Activated B cell treated with CpG ODN at 0.5 μM for 24 hours (primary cell): ENCODE results near the gene FSIP2. TPM values are rescaled to one million over a fixed set of nuclear protein-coding genes. Genes with fewer than 3 reads are reported as not detected.

Experiments
- ATAC-seq: fragments of 200-7000 bp; cut with Tn5 transposase; one replicate; pipeline ENCODE4 v1.10.0; 2021; ENCODE audit warnings: low read depth, mild to moderate bottlenecking, moderate library complexity
- CTCF ChIA-PET: fragments of 350-600 bp; sonication (Branson Sonifier 250); formaldehyde crosslinking; loops from one replicate; lab custom pipeline; 2021; ENCODE audit warnings: antibody characterized with exemption; lab: Charles Lee
- POLR2A ChIA-PET: fragments of 350-600 bp; sonication (Branson Sonifier 250); formaldehyde crosslinking; loops from one replicate; lab custom pipeline; 2021; ENCODE audit warnings: antibody characterized with exemption; lab: Charles Lee
- DNase-seq: peaks from one replicate; pipeline ENCODE4 v3.0.0; 2022
- H3K27ac Mint-ChIP-seq: one replicate; pipeline ENCODE4 v1.8.0; 2020; ENCODE audit warnings: mixed read lengths
- H3K27me3 Mint-ChIP-seq: one replicate; pipeline ENCODE4 v1.8.0; 2021; ENCODE audit warnings: mixed read lengths
- H3K36me3 Mint-ChIP-seq: one replicate; pipeline ENCODE4 v1.8.0; 2021; ENCODE audit warnings: low read depth, mixed read lengths
- H3K4me1 Mint-ChIP-seq: one replicate; pipeline ENCODE4 v1.8.0; 2021; ENCODE audit warnings: mixed read lengths
- H3K4me3 Mint-ChIP-seq: one replicate; pipeline ENCODE4 v1.8.0; 2020; ENCODE audit warnings: mild to moderate bottlenecking, mixed read lengths
- H3K9me3 Mint-ChIP-seq: one replicate; pipeline ENCODE4 v1.8.0; 2020; ENCODE audit warnings: mixed read lengths
- intact Hi-C: fragments of 100-400 bp; cut with micrococcal nuclease; formaldehyde crosslinking; loops from one replicate; pipeline ENCODE4 v1.15.1; 2024
- total RNA-seq: library from RNA; stranded (reverse); gene quantifications from 2 replicates; pipeline ENCODE4 v1.2.3, GENCODE V29; 2022
- TF ChIP-seq, protein P1 (sequence below): fragments of 200-600 bp; IDR thresholded peaks from one replicate; pipeline ENCODE4 v1.8.0; 2022; ENCODE audit warnings: antibody characterized with exemption, mild to moderate bottlenecking

The FSIP2 gene
- total RNA-seq, 1 donor from 2014 or later = 0.24 TPM

DNA sequence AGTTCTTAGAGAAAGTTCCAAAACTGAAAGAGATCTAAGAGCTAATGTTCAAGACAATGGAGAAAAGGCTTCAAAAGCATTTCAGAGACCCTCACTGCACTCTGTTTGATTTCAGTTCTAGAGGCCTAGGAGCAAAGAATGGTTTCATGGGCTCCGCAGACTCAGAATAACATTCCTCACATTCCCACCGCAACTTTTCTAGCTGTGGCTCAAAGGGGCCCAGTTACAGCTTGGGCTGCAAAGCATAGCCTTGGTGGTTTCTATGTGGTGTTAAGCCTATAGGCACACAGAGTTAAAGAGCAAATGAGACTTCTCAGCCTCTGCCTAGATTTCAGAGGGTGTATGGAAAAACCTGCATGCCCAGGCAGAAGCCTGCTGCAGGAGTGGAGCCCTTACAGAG, 73.0 kb downstream of the FSIP2 start:
- no peaks in the 10 kb centered on the region for H3K4me1 Mint-ChIP-seq
- DNase-seq = no peak
- H3K4me3 Mint-ChIP-seq = no peak overlapping the region
- H3K27me3 Mint-ChIP-seq = no peaks in the 10 kb centered on the region
- H3K9me3 Mint-ChIP-seq = peaks cover under 1% of the 10 kb centered on the region
- ATAC-seq = no peak
- POLR2A ChIA-PET = no interaction called here
- CTCF ChIA-PET = no interaction called here
- TF ChIP-seq, protein P1, sequence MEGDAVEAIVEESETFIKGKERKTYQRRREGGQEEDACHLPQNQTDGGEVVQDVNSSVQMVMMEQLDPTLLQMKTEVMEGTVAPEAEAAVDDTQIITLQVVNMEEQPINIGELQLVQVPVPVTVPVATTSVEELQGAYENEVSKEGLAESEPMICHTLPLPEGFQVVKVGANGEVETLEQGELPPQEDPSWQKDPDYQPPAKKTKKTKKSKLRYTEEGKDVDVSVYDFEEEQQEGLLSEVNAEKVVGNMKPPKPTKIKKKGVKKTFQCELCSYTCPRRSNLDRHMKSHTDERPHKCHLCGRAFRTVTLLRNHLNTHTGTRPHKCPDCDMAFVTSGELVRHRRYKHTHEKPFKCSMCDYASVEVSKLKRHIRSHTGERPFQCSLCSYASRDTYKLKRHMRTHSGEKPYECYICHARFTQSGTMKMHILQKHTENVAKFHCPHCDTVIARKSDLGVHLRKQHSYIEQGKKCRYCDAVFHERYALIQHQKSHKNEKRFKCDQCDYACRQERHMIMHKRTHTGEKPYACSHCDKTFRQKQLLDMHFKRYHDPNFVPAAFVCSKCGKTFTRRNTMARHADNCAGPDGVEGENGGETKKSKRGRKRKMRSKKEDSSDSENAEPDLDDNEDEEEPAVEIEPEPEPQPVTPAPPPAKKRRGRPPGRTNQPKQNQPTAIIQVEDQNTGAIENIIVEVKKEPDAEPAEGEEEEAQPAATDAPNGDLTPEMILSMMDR = no peak
- intact Hi-C loops = no loop called here
- no peak overlapping the region for H3K27ac Mint-ChIP-seq
- H3K36me3 Mint-ChIP-seq = no peaks in the 10 kb centered on the region

DNA sequence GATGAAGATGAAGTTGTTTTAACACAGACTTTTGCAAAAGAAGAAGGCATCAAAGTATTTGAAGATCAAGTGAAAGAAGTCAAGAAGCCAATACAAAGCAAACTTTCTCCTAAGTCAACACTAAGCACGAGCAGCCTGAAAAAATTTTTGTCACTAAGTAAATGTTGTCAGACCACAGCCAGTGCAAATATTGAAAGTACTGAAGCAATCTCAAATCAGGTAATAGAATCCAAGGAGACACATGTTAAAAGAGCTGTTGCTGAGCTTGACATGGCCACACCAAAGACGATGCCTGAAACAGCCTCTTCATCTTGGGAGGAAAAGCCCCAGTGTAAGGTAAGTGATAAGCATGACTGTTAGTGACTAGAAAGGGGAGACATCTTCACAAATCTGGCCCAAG, 75.1 kb downstream of the FSIP2 start:
- no peaks in the 10 kb centered on the region for H3K27me3 Mint-ChIP-seq
- H3K4me3 Mint-ChIP-seq = no peak overlapping the region

DNA sequence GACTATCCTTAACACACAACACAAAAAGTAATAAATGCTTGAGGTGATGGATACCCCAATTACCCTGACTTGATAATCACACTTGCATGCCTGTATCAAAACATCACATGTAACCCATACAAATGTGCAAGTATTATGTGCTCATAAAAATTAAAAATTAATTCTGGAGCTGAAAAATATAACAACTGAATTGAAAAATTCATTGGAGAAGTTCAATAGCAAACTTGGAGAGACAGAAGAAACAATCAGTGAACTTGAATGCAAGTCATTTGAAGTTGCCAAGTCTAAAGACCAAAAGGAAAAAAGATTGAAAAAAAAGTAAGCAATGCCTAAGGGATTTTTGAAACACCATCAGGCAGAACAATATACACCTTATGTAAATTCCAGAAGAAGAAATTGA, 79.4 kb downstream of the FSIP2 start:
- DNase-seq (no peak), ATAC-seq (no peak)
- Mint-ChIP-seq H3K36me3 (no peaks in the 10 kb centered on the region), H3K4me3 (no peak overlapping the region), H3K27ac (no peak overlapping the region), H3K27me3 (no peaks in the 10 kb centered on the region), H3K9me3 (peaks cover 18% of the 10 kb centered on the region), H3K4me1 (no peaks in the 10 kb centered on the region)
- ChIA-PET POLR2A (no interaction called here), CTCF (no interaction called here)
- intact Hi-C loops = no loop called here
- TF ChIP-seq, protein P1 = no peak

More for the DNA sequence above, 75.1 kb downstream of the FSIP2 start:
- Mint-ChIP-seq H3K9me3 (peaks cover 13% of the 10 kb centered on the region), H3K36me3 (no peaks in the 10 kb centered on the region), H3K4me1 (no peaks in the 10 kb centered on the region), H3K27ac (no peak overlapping the region)
- TF ChIP-seq, protein P1 = no peak
- CTCF ChIA-PET = no interaction called here
- ATAC-seq (no peak), DNase-seq (no peak)
- POLR2A ChIA-PET = no interaction called here
- intact Hi-C loops = no loop called here

DNA sequence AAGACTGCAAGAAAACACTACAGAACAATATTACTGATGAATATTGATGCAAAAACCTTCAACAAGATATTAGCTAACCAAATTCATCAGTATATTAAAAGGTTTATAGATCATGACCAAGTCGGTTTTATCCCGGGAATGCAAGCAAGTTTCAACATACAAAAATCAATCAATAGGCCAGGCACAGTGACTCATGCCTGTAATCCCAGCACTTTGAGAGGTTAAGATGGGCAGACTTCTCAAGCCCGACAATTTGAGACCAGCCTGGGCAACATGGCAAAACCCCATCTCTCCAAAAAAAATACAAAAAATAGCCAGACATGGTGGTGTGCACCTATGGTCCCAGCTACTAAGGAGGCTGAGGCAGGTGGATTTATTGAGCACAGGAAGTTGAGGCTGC, 82.9 kb downstream of the FSIP2 start:
- Mint-ChIP-seq H3K4me1 (no peaks in the 10 kb centered on the region), H3K27ac (no peak overlapping the region), H3K4me3 (no peak overlapping the region), H3K9me3 (peaks cover 21% of the 10 kb centered on the region), H3K27me3 (no peaks in the 10 kb centered on the region), H3K36me3 (no peaks in the 10 kb centered on the region)
- TF ChIP-seq, protein P1 = no peak
- ATAC-seq (no peak), DNase-seq (no peak)
- intact Hi-C loops = no loop called here
- POLR2A ChIA-PET = no interaction called here
- CTCF ChIA-PET = no interaction called here

DNA sequence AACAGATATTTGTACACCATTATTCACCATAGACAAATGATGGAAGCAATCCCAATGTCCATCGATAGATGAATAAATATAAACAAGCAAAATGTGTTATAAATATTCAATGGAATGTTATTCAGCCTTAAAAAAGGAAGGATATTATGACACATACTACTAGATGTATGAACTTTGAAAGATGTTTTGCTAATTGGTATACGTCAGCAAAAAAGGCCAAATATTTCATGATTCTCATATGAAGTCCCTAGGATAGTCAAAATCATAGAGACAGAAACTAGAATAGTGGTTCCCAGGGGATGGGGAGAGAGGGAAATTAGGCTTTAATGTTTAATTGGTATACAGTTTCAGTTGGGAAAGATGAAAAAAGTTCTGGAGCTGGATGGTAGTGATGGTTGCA, 85.2 kb downstream of the FSIP2 start:
- no peaks in the 10 kb centered on the region for H3K36me3 Mint-ChIP-seq
- H3K4me3 Mint-ChIP-seq = no peak overlapping the region
- ChIA-PET CTCF (no interaction called here), POLR2A (no interaction called here)
- H3K27ac Mint-ChIP-seq = no peak overlapping the region
- H3K9me3 Mint-ChIP-seq = peaks cover 8% of the 10 kb centered on the region
- no peaks in the 10 kb centered on the region for H3K4me1 Mint-ChIP-seq
- TF ChIP-seq, protein P1 = no peak
- H3K27me3 Mint-ChIP-seq = no peaks in the 10 kb centered on the region
- no peak for DNase-seq
- intact Hi-C loops = no loop called here
- ATAC-seq = no peak
